Activated gamma-delta T cell treated with Interleukin-2 at 50 U/mL for 16 hours (primary cell): ENCODE data around the gene ZNF785.
"Not testable (repeated sequence)": the region's sequence is repeated elsewhere in the genome, so short reads cannot be mapped to it uniquely, and the experiment has no call there.

Experiments used
- DNase-seq: peaks from one replicate; pipeline ENCODE4 v3.0.0-alpha.2; 2020

The ZNF785 gene

GRCh38 chr16:30536391-30537024 lies 49.0 kb downstream of the ZNF785 start:
- DNase-seq, result not testable (repeated sequence)

DNA sequence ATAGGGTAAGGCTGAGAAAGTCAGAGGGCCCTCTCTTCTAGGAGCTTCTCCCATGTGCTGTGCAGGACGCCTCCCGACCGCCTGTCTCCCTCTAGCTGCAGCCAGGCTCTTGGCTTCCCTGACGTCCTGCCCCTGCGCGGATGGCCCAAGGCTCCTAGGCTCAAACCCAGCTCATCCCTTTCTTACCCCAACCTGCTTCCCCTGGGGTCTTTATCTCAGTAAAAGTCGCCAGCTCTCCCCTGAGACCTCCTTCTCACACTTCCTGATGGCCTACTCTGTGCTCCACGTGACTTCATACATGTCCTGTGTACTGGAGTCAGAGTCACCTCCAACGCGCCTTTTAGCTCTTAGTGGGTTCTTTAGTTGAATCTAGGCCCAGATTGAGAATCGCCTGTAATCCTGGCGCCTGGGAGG lies 49.7 kb downstream of the ZNF785 start:
- peak; percentile 46 for DNase-seq

GRCh38 chr16:30535106-30535776 lies 50.3 kb downstream of the ZNF785 start:
- peak; percentile 27 for DNase-seq

GRCh38 chr16:30534368-30535105 lies 51.0 kb downstream of the ZNF785 start, which contains the start of gene ZNF747:
Gene ZNF747 (minus strand): TSS chr16:30534858. CDS start chr16:30534679, 179 bp downstream.
- peak; percentile 89 for DNase-seq

GRCh38 chr16:30533748-30534367 lies 51.6 kb downstream of the ZNF785 start:
- no peak for DNase-seq

DNA sequence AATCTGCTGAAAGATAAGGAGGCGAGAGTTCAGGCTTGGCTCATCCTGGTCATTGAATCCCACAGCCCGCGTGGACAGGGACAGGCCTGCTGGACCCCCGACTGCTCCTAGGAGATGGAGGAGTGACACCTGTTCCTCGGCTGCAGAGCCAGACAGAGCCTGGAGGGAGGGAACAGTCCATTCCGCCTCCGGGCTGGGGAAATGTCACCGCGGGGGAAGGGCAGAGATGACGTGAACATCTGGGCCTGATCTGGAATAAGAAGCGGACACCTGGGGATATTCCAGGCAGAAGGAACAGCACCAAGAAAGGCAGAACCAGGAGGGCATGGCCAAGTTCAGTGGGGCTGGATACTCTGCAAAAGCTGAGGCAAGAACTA lies 52.4 kb downstream of the ZNF785 start:
- no peak for DNase-seq

- DNase-seq, result no peak
Observed at GRCh38 chr16:30532285-30533145, 53.0 kb downstream of the ZNF785 start.
